ENCODE measurements around the gene PAX5.

PAX5 gene

DNA sequence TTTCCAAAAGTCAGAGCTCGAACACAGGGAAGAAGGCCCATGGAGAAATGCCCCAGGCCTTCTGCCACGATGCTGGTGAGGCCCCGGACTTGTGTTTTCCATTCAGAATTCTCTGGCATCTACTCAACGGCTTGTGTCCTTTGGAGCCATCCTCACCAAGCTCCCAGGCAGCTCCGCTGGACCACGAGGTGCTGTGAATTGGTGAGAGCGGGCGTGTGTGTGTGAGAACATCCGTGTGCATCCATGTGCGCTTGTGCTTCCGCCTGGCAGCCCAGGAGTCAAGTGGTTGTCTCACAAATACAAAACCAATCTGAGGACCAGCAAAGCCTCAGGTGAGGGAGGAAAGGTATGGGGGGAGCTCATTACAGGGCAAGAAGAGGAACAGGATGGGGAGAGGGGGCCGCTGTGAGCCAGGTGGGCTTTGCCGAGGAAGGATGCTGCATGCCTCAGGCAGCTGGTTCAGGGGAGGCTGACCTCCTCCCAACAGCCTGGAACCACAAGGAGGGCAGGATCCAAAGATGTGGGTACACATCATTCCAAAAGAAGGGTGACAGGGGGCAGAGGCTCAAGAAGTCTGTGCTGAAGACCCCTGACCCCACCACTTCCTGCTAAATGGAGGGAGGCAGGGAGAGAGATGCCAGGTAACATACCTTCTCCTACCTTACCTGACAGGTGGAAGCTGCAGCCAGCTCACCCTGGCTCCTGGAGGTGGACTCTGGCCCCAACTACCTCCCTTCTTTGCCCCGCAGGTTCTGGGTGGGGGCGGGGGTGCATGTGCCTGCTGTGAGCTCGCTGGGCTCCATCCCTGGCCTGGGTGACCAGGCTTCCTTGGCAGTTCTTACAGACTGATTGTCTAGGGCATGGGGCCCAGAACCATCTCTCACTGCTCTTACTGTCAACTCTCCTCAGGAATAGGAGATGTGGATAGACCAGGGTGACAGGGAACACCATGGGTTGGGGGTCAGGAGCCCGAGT is 196.3 kb downstream of the PAX5 start:
- no peaks in the 10 kb centered on the region for H3K27me3 ChIP-seq (ENCODE audit: control insufficient read depth, insufficient read depth, low read length, poor library complexity, severe bottlenecking)
- WGBS, 2 experiments, result 91 to 93% methylated on average over 17 of the region's 17 CpGs
- H3K4me3 ChIP-seq (ENCODE audit: insufficient read depth, low read depth, low read length), result no peak overlapping the region
- no peak overlapping the region for H3K27ac ChIP-seq (ENCODE audit: insufficient read depth, low read depth, low read length, poor library complexity, severe bottlenecking)
- H3K4me1 ChIP-seq (ENCODE audit: control insufficient read depth, insufficient read depth, low read length), result peaks cover 10% of the 10 kb centered on the region
- H3K9me3 ChIP-seq (ENCODE audit: control insufficient read depth, low read length), result no peaks in the 10 kb centered on the region
- no peaks in the 10 kb centered on the region for H3K36me3 ChIP-seq (ENCODE audit: control insufficient read depth, insufficient read depth, low read length)

DNA sequence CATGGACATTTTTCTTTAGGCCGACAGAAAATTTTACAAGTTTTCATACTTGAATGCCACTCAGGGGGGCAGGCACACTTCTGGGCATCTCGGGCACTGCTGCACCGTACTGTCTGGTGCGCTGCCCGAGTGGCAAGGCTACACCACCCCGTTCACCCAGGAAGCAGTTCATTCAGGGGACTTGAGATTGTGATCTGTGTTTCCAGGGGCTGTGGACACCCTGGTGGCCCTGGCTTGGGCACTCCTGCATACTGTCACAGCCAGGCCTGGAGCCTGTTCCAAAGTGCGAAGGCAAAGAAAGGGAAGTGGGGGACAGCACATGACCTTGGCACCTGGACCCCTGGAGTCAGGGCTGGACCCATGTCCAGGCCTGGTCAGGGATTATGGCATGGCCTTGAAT is 197.6 kb downstream of the PAX5 start:
- Histone ChIP-seq H3K4me3 (ENCODE audit: insufficient read depth, low read depth, low read length) (no peak overlapping the region), H3K36me3 (ENCODE audit: control insufficient read depth, insufficient read depth, low read length) (no peaks in the 10 kb centered on the region), H3K27ac (ENCODE audit: insufficient read depth, low read depth, low read length, poor library complexity, severe bottlenecking) (no peak overlapping the region), H3K27me3 (ENCODE audit: control insufficient read depth, insufficient read depth, low read length, poor library complexity, severe bottlenecking) (no peaks in the 10 kb centered on the region), H3K4me1 (ENCODE audit: control insufficient read depth, insufficient read depth, low read length) (peaks cover 7% of the 10 kb centered on the region), H3K9me3 (ENCODE audit: control insufficient read depth, low read length) (no peaks in the 10 kb centered on the region)
- WGBS, 2 experiments, result 82 to 84% methylated on average over 7 of the region's 7 CpGs

GRCh38 chr9:36835271-36835996 is 198.6 kb downstream of the PAX5 start:
- Histone ChIP-seq H3K9me3 (ENCODE audit: control insufficient read depth, low read length) (no peaks in the 10 kb centered on the region), H3K4me3 (ENCODE audit: insufficient read depth, low read depth, low read length) (no peak overlapping the region), H3K36me3 (ENCODE audit: control insufficient read depth, insufficient read depth, low read length) (no peaks in the 10 kb centered on the region), H3K27me3 (ENCODE audit: control insufficient read depth, insufficient read depth, low read length, poor library complexity, severe bottlenecking) (no peaks in the 10 kb centered on the region), H3K27ac (ENCODE audit: insufficient read depth, low read depth, low read length, poor library complexity, severe bottlenecking) (no peak overlapping the region), H3K4me1 (ENCODE audit: control insufficient read depth, insufficient read depth, low read length) (peaks cover 3% of the 10 kb centered on the region)
- 88% methylated on average over 18 of the region's 18 CpGs for WGBS, 2 experiments

GRCh38 chr9:36834736-36835135 is 199.3 kb downstream of the PAX5 start:
- no peak overlapping the region for H3K4me3 ChIP-seq (ENCODE audit: insufficient read depth, low read depth, low read length)
- no peaks in the 10 kb centered on the region for H3K27me3 ChIP-seq (ENCODE audit: control insufficient read depth, insufficient read depth, low read length, poor library complexity, severe bottlenecking)
- peaks cover 3% of the 10 kb centered on the region for H3K4me1 ChIP-seq (ENCODE audit: control insufficient read depth, insufficient read depth, low read length)
- no peaks in the 10 kb centered on the region for H3K9me3 ChIP-seq (ENCODE audit: control insufficient read depth, low read length)
- WGBS, 2 experiments, result 79 to 83% methylated on average over 9 of the region's 9 CpGs
- no peaks in the 10 kb centered on the region for H3K36me3 ChIP-seq (ENCODE audit: control insufficient read depth, insufficient read depth, low read length)
- no peak overlapping the region for H3K27ac ChIP-seq (ENCODE audit: insufficient read depth, low read depth, low read length, poor library complexity, severe bottlenecking)

- no peaks in the 10 kb centered on the region for H3K36me3 ChIP-seq (ENCODE audit: control insufficient read depth, insufficient read depth, low read length)
- H3K27ac ChIP-seq (ENCODE audit: insufficient read depth, low read depth, low read length, poor library complexity, severe bottlenecking), result no peak overlapping the region
- H3K27me3 ChIP-seq (ENCODE audit: control insufficient read depth, insufficient read depth, low read length, poor library complexity, severe bottlenecking), result no peaks in the 10 kb centered on the region
- WGBS, 2 experiments, result 68 to 77% methylated on average over 6 of the region's 6 CpGs
- no peak overlapping the region for H3K4me3 ChIP-seq (ENCODE audit: insufficient read depth, low read depth, low read length)
- H3K4me1 ChIP-seq (ENCODE audit: control insufficient read depth, insufficient read depth, low read length), result peaks cover 3% of the 10 kb centered on the region
- no peaks in the 10 kb centered on the region for H3K9me3 ChIP-seq (ENCODE audit: control insufficient read depth, low read length)
These were observed 200.1 kb downstream of the PAX5 start for GRCh38 chr9:36833954-36834353.

- Histone ChIP-seq H3K4me1 (ENCODE audit: control insufficient read depth, insufficient read depth, low read length) (peaks cover 10% of the 10 kb centered on the region), H3K27me3 (ENCODE audit: control insufficient read depth, insufficient read depth, low read length, poor library complexity, severe bottlenecking) (no peaks in the 10 kb centered on the region), H3K9me3 (ENCODE audit: control insufficient read depth, low read length) (no peaks in the 10 kb centered on the region), H3K4me3 (ENCODE audit: insufficient read depth, low read depth, low read length) (no peak overlapping the region), H3K36me3 (ENCODE audit: control insufficient read depth, insufficient read depth, low read length) (no peaks in the 10 kb centered on the region), H3K27ac (ENCODE audit: insufficient read depth, low read depth, low read length, poor library complexity, severe bottlenecking) (no peak overlapping the region)
- WGBS, 2 experiments, result 85 to 88% methylated on average over 16 of the region's 16 CpGs
These were observed 201.8 kb downstream of the PAX5 start for GRCh38 chr9:36832164-36832795.

DNA sequence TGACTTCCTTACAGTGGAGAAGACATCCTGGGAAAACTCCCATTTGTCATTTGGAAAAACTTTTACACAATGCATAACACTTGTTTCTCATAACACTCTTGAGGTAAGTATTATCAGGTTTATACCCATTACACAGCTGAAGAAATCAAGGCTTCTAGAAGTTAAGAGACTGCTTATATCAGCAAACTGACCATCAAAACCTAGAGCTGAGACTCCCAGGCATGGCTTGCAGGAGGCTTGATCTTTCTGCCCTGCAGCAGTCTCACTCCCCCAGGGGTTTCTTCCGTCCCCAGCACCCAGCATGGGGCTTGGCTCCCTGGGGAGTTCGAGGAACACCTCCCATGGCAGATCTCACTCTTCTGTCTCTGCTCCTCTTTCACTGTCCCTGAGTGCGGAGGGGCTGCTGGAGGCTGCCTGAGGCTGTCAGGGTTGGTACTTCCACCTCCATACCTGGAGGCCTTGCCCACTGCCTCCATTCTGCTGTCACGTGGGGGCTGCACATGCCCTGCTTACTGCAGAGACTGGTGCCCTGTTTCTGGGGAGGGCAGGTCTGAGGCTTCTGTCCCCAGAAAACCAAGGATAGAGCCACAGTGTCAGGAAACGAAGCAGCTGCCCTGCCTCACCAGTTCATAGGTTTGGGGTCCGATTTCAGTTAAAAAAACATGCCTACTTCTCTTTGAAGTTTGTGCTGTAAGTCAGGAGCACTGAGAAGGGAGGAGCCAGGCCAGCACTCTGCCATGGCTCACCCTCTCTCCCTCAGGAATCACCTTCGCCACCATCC is 202.5 kb downstream of the PAX5 start:
- Histone ChIP-seq H3K4me1 (ENCODE audit: control insufficient read depth, insufficient read depth, low read length) (peaks cover 10% of the 10 kb centered on the region), H3K36me3 (ENCODE audit: control insufficient read depth, insufficient read depth, low read length) (no peaks in the 10 kb centered on the region), H3K4me3 (ENCODE audit: insufficient read depth, low read depth, low read length) (no peak overlapping the region), H3K27ac (ENCODE audit: insufficient read depth, low read depth, low read length, poor library complexity, severe bottlenecking) (no peak overlapping the region), H3K27me3 (ENCODE audit: control insufficient read depth, insufficient read depth, low read length, poor library complexity, severe bottlenecking) (no peaks in the 10 kb centered on the region), H3K9me3 (ENCODE audit: control insufficient read depth, low read length) (no peaks in the 10 kb centered on the region)
- 71 to 75% methylated on average over 7 of the region's 7 CpGs for WGBS, 2 experiments

DNA sequence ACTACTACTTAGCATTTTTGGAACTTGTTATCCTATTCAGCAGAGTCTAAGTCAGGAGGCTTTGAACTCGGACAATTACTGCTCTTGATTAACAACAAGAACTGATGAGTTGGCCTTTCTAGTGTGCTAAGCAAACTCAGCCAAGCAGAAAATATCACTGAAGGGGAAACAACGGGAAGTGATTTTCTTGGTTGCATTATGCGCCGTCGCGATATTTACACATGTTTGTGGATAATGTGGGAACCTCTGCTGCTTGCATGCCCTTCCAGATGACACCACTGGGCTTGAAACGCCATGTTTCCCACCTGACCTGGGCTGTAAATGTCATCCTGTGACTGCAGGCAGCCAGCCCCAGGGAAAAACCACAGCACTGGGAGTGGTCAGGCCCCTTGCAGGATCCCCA is 205.5 kb downstream of the PAX5 start:
- Histone ChIP-seq H3K9me3 (ENCODE audit: control insufficient read depth, low read length) (no peaks in the 10 kb centered on the region), H3K27me3 (ENCODE audit: control insufficient read depth, insufficient read depth, low read length, poor library complexity, severe bottlenecking) (no peaks in the 10 kb centered on the region), H3K27ac (ENCODE audit: insufficient read depth, low read depth, low read length, poor library complexity, severe bottlenecking) (no peak overlapping the region), H3K36me3 (ENCODE audit: control insufficient read depth, insufficient read depth, low read length) (no peaks in the 10 kb centered on the region), H3K4me1 (ENCODE audit: control insufficient read depth, insufficient read depth, low read length) (peaks cover 10% of the 10 kb centered on the region), H3K4me3 (ENCODE audit: insufficient read depth, low read depth, low read length) (no peak overlapping the region)
- 93 to 96% methylated on average over 7 of the region's 7 CpGs for WGBS, 2 experiments

DNA sequence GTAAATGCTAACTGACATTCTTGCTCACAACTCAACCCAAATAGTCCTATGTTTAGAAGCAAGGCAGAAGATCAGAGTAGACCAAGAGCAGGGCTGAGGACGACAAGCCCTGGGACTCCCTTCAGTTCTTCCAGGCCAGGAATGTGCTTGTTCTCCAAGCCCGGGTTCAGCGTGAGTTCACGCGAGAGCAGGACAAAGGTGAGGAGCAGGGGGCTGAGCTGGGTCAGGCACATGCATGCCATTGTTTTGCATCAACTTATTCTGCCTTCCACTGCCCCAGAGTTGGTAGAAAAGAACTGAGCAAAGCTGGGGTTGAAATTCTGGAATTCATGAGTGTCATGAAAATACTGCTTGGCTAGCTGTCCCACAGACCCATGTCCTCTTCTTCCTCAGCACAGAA is 206.5 kb downstream of the PAX5 start:
- H3K27me3 ChIP-seq (ENCODE audit: control insufficient read depth, insufficient read depth, low read length, poor library complexity, severe bottlenecking), result no peaks in the 10 kb centered on the region
- 54 to 55% methylated on average over 5 of the region's 5 CpGs for WGBS, 2 experiments
- peaks cover 10% of the 10 kb centered on the region for H3K4me1 ChIP-seq (ENCODE audit: control insufficient read depth, insufficient read depth, low read length)
- H3K27ac ChIP-seq (ENCODE audit: insufficient read depth, low read depth, low read length, poor library complexity, severe bottlenecking), result no peak overlapping the region
- no peak overlapping the region for H3K4me3 ChIP-seq (ENCODE audit: insufficient read depth, low read depth, low read length)
- no peaks in the 10 kb centered on the region for H3K9me3 ChIP-seq (ENCODE audit: control insufficient read depth, low read length)
- no peaks in the 10 kb centered on the region for H3K36me3 ChIP-seq (ENCODE audit: control insufficient read depth, insufficient read depth, low read length)
